Non-pigmented ciliary epithelial cell (primary cell): ENCODE results near the gene CELF4.

Experiments
- DNase-seq: peaks from one replicate; pipeline ENCODE4 v3.0.0-alpha.2; 2010; ENCODE audit warnings: low read depth

The CELF4 gene

GRCh38 chr18:37218022-37218590, 347.5 kb downstream of the CELF4 start:
- DNase-seq = no peak

GRCh38 chr18:37210781-37211180, 354.8 kb downstream of the CELF4 start:
- DNase-seq = no peak

GRCh38 chr18:37207343-37207742, 358.3 kb downstream of the CELF4 start:
- no peak for DNase-seq

- no peak for DNase-seq
These were observed 365.9 kb downstream of the CELF4 start for GRCh38 chr18:37199741-37200140.
